Uterus (tissue), 4 donors: ENCODE results near the gene LENG8. TPM values are rescaled to one million over a fixed set of nuclear protein-coding genes. Genes with fewer than 3 reads are reported as not detected.

Experiments used
- DNase-seq, 2 donors: peaks; one replicate each; pipeline ENCODE4 v3.0.0-alpha.2; 2019 to 2020
- H3K27ac ChIP-seq, 2 donors: fragments of 200-600 bp; sonication (generic); 1 replicate in 1 of 2; 2 replicates in 1 of 2; pipeline ENCODE4 v1.5.1; 2016 to 2018
- H3K27me3 ChIP-seq, 2 donors: fragments of 200-600 bp; sonication (generic); one replicate each; pipeline ENCODE4 v1.5.1; 2018 to 2019; ENCODE audit warnings: control low read depth in 1 of 2
- H3K36me3 ChIP-seq, 2 donors: fragments of 200-600 bp; sonication (generic); one replicate each; pipeline ENCODE4 v1.5.1; 2019; ENCODE audit warnings: control low read depth in 1 of 2
- H3K4me1 ChIP-seq, 2 donors: fragments of 200-600 bp; sonication (generic); one replicate each; pipeline ENCODE4 v1.5.1; 2018 to 2019; ENCODE audit warnings: control low read depth in 1 of 2
- H3K4me3 ChIP-seq, 2 donors: fragments of 200-600 bp; sonication (generic); 1 replicate in 1 of 2; 2 replicates in 1 of 2; pipeline ENCODE4 v1.5.1; 2018 to 2019; ENCODE audit warnings: mild to moderate bottlenecking in 1 of 2
- H3K9me3 ChIP-seq, 2 donors: fragments of 200-600 bp; sonication (generic); one replicate each; pipeline ENCODE4 v1.5.1; 2019; ENCODE audit warnings: control low read depth in 1 of 2
- POLR2A ChIP-seq, 2 donors: fragments of 450-650 bp; IDR thresholded peaks; one replicate each; pipeline ENCODE4 v1.6.1; 2016; ENCODE audit warnings: antibody characterized with exemption in 2 of 2, mild to moderate bottlenecking in 1 of 2, moderate library complexity in 1 of 2
- intact Hi-C: fragments of 100-400 bp; cut with DNase I; formaldehyde crosslinking; loops from one replicate; pipeline ENCODE4 v1.15.1; 2023; ENCODE audit warnings: low total_unique reads
- total RNA-seq, 4 donors: library from RNA; depleted of rRNA in 3 of 4; stranded (reverse); fragments of >200 nt in 3 of 4; gene quantifications; one replicate each; pipeline versions ENCODE4 v1.1.0 to v1.2.4, GENCODE V29; 2014 to 2023
- TF ChIP-seq, protein P1 (sequence below), 4 experiments: fragments of 200-600 bp in 2 of 4; fragments of 450-650 bp in 2 of 4; sonication (generic) in 2 of 4; IDR thresholded peaks; one replicate each; pipeline ENCODE4 v1.5.1; 2016 to 2019; ENCODE audit warnings: antibody characterized with exemption in 4 of 4, mild to moderate bottlenecking in 2 of 4, moderate library complexity in 1 of 4
- donor health status: DM: yes; HTN: yes; CAD: no.

Gene LENG8
- total RNA-seq: 100 to 1,000 TPM in 2 of 4 donors, 10 to 100 TPM in 2; 58.1 to 275 (median 91.4) TPM

DNA sequence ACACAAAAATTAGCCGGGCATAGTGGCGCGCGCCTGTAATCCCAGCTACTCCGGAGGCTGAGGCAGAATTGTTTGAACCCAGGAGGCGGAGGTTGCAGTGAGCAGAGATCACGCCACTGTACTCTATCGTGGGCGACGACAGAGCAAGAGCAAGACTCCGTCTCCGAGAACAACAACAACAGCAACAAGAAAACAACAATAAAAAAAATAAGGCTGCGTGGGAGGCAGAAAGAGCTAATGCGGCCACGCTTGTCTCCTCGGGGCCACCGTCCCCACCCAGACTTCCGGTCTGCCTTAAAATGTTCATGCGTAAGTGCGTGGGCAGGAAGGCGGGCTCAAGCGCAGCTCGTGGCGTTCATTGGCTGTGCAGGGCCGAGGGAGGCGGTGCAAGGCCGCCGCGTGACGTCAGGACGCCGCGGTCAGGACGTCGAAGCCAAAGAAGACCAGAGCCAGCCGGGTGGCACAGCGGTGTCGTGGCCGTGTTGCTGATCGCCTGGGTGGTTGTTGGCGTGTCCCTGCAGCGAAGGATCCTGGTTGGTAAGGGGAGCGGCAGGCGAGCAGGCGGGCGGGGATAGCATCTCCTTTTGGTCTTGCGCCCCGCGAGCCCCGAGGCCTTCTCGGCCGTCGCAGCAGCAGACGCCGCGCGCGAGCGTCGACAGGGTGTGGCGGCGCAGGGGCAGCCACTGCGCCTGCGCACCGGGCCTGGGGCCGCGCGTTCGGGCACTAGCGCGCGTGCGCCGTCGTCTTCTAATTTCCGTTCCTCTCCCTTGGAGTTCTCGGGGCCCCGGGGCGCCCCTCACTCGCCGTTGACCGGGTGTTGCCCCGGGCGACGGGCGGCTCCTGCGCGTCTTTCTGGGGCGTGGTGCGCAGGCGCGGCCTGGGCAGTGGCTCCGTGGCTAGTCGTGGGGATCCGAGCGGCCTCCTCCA, at the start of gene LENG8:
Gene LENG8 (plus strand): TSS at position 426 of the 927 bp plus-strand sequence. CDS start 2,146 bp downstream, outside the sequence.
- Histone ChIP-seq H3K27me3 (no peaks in the 10 kb centered on the region), H3K27ac (peak within 1 kb of the TSS; percentile 85 to 96), H3K36me3 (no peaks in the 10 kb centered on the region), H3K4me1 (peaks cover 11 to 20% of the 10 kb centered on the region in 2 donors), H3K9me3 (no peaks in the 10 kb centered on the region), H3K4me3 (peak within 1 kb of the TSS; percentile 79 to 89)
- intact Hi-C loops: no loop called here
- peak; percentile 97 for DNase-seq
- TF ChIP-seq POLR2A (IDR thresholded peaks at IDR 0.05): peak; percentile 82 to 98
- TF ChIP-seq, protein P1, sequence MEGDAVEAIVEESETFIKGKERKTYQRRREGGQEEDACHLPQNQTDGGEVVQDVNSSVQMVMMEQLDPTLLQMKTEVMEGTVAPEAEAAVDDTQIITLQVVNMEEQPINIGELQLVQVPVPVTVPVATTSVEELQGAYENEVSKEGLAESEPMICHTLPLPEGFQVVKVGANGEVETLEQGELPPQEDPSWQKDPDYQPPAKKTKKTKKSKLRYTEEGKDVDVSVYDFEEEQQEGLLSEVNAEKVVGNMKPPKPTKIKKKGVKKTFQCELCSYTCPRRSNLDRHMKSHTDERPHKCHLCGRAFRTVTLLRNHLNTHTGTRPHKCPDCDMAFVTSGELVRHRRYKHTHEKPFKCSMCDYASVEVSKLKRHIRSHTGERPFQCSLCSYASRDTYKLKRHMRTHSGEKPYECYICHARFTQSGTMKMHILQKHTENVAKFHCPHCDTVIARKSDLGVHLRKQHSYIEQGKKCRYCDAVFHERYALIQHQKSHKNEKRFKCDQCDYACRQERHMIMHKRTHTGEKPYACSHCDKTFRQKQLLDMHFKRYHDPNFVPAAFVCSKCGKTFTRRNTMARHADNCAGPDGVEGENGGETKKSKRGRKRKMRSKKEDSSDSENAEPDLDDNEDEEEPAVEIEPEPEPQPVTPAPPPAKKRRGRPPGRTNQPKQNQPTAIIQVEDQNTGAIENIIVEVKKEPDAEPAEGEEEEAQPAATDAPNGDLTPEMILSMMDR (IDR thresholded peaks at IDR 0.05): peak in 2 of 4 experiments; percentile 14 to 24

DNA sequence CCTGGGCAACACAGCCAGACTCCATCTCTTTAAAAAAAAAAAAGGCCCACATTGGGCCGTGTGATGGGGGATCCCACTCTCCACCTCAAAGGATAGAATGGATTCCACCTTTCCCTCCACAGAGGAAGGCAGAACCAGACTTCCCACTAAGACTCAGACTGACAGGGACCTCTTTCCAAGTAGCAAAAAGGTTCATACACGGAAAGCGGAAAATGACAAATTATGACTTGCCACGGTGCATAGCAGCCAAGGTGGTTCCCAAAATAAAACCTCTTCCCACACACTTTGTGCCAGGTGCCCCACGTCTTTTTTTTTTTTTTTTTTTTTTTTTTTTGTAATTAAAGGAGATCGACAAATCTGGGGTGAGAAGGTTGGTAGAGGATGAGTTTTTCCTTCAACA, 48.1 kb upstream of the LENG8 start:
- no peak for TF ChIP-seq POLR2A (IDR thresholded peaks at IDR 0.05)
- TF ChIP-seq, protein P1 (IDR thresholded peaks at IDR 0.05): no peak
- Histone ChIP-seq H3K36me3 (no peaks in the 10 kb centered on the region), H3K27ac (no peak overlapping the region), H3K27me3 (no peaks in the 10 kb centered on the region), H3K4me1 (no peaks in the 10 kb centered on the region), H3K4me3 (no peak overlapping the region), H3K9me3 (no peaks in the 10 kb centered on the region)
- intact Hi-C loops: no loop called here
- no peak for DNase-seq

DNA sequence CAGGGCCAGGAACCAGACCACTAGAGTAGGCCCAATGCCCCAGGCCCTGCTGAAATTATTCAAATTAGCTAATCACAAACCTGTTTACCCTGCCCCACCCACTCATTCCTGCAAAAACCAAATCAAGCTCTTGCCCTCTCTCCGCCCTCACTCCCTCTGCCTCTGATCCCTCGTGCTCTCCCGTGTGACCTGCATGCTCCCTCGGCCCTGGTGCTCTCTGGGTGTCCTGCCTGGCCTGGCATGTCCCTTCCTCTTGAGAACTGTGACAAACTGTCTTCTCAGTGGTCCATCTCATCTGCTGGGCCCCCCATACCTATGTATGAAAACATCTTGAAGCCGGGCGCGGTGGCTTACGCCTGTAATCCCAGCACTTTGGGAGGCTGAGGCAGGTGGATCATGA, 45.9 kb upstream of the LENG8 start:
- no peaks in the 10 kb centered on the region for H3K9me3 ChIP-seq
- DNase-seq: no peak
- TF ChIP-seq POLR2A (IDR thresholded peaks at IDR 0.05): no peak
- TF ChIP-seq, protein P1 (IDR thresholded peaks at IDR 0.05): no peak
- no peaks in the 10 kb centered on the region for H3K4me1 ChIP-seq
- no peak overlapping the region for H3K27ac ChIP-seq
- no peak overlapping the region for H3K4me3 ChIP-seq
- no peaks in the 10 kb centered on the region for H3K27me3 ChIP-seq
- no peaks in the 10 kb centered on the region for H3K36me3 ChIP-seq
- intact Hi-C loops: no loop called here

DNA sequence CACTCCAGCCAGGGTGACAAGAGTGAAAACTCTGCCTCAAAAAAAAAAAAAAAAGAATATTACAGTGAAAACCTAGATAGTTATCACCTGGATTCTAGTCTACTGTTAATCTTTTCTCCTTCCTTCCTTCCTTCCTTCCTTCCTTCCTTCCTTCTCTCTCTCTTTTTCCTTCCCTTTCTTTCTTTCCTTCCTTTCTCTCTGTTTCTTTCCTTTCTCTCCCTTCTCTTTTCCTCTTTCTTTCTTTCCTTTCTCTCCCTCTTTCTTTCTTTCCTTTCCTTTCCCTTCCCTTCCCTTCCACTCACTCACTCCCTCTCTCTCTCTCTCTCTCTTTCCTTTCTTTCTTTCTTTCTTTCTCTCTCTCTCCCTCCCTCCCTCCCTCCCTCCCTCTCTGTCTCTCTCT, 43.4 kb upstream of the LENG8 start:
- no peak for DNase-seq
- H3K36me3 ChIP-seq: no peaks in the 10 kb centered on the region
- H3K4me1 ChIP-seq: no peaks in the 10 kb centered on the region
- no peak for TF ChIP-seq POLR2A (IDR thresholded peaks at IDR 0.05)
- TF ChIP-seq, protein P1 (IDR thresholded peaks at IDR 0.05): no peak
- no peak overlapping the region for H3K4me3 ChIP-seq
- H3K27ac ChIP-seq: no peak overlapping the region
- no peaks in the 10 kb centered on the region for H3K27me3 ChIP-seq
- intact Hi-C loops: no loop called here
- no peaks in the 10 kb centered on the region for H3K9me3 ChIP-seq

DNA sequence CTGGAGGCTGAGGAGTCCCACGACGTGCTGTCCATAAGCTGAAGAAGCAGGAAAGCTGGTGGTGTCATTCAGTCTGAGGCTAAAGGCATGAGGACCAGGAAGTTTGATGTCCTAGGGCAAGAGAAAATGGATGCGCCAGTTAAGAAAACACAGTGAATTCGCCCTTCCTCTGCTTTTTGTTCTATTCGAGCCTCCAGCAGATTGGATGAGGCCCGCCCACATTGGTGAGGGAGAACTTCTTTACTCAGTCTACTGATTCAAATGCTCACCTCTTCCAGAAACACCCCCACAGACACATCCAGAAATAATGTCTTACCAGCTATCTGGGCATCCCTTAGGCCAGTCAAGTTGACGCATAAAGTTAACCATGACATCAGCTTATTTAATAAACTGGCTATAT, 41.2 kb upstream of the LENG8 start:
- no peak for DNase-seq
- H3K4me1 ChIP-seq: no peaks in the 10 kb centered on the region
- H3K27ac ChIP-seq: no peak overlapping the region
- H3K4me3 ChIP-seq: no peak overlapping the region
- no peaks in the 10 kb centered on the region for H3K9me3 ChIP-seq
- TF ChIP-seq, protein P1 (IDR thresholded peaks at IDR 0.05): no peak
- no peak for TF ChIP-seq POLR2A (IDR thresholded peaks at IDR 0.05)
- no peaks in the 10 kb centered on the region for H3K27me3 ChIP-seq
- no peaks in the 10 kb centered on the region for H3K36me3 ChIP-seq
- intact Hi-C loops: no loop called here
